GM12878 (cell line): ENCODE data around the gene SLC4A3. TPM values are rescaled to one million over a fixed set of nuclear protein-coding genes. Genes with fewer than 3 reads are reported as not detected.

Source experiments
- ATAC-seq: fragments of 200-7000 bp; cut with Tn5 transposase; 3 replicates; pipeline ENCODE4 v1.9.1; 2020; ENCODE audit warnings: mild to moderate bottlenecking, moderate library complexity
- BruUV-seq: library from RNA; stranded (reverse); fragments of 400-500 nt; replicated peaks from 2 replicates; lab custom pipeline; 2021; lab: Mats Ljungman, UMichigan
- CTCF ChIA-PET: fragments of 300-600 bp; sonication (Branson Sonifier 250); formaldehyde crosslinking; extraction: SDS; loops from one replicate; lab custom pipeline; 2021; ENCODE audit warnings: inconsistent platforms; lab: Yijun Ruan, JAX
- POLR2A ChIA-PET: fragments of 350-600 bp; formaldehyde crosslinking; extraction: SDS; loops from one replicate; lab custom pipeline; 2021; ENCODE audit warnings: inconsistent platforms; lab: Charles Lee
- RAD21 ChIA-PET: fragments of 300-600 bp; sonication (Branson Sonifier 250); formaldehyde crosslinking; loops from one replicate; lab custom pipeline; 2023; ENCODE audit warnings: antibody characterized with exemption; ENCODE audit not compliant: unreplicated experiment; lab: Charles Lee
- SMC1A ChIA-PET: fragments of 300-600 bp; sonication (Branson Sonifier 250); formaldehyde crosslinking; loops from one replicate; lab custom pipeline; 2023; ENCODE audit not compliant: unreplicated experiment, uncharacterized antibody; lab: Charles Lee
- DNase-seq: peaks from one replicate; pipeline ENCODE4 v3.0.0-alpha.2; 2011; ENCODE audit warnings: low read depth, low spot score
- FAIRE-seq: peaks from 3 replicates; lab custom pipeline; 2011; peaks lifted over from hg19 to GRCh38; lab: Jason Lieb, UNC
- H2AFZ ChIP-seq: 2 replicates; pipeline ENCODE4 v1.6.0; 2011; ENCODE audit warnings: low read depth, low read length, control low read depth; ENCODE audit not compliant: control insufficient read depth
- H3K27ac ChIP-seq: 2 replicates; pipeline ENCODE4 v1.5.1; 2011; ENCODE audit warnings: control low read depth; ENCODE audit not compliant: control insufficient read depth, insufficient read depth
- H3K27me3 ChIP-seq, 2 experiments: replicated peaks in 1 of 2; 2 replicates each; pipeline versions ENCODE4 v1.6.0 to v1.6.1; 2011; ENCODE audit warnings: low read length in 1 of 2; ENCODE audit not compliant: control insufficient read depth in 2 of 2, insufficient read depth in 2 of 2
- H3K36me3 ChIP-seq, 2 experiments: 2 replicates each; pipeline ENCODE4 v1.5.1; 2011; ENCODE audit warnings: low read length in 1 of 2; ENCODE audit not compliant: control insufficient read depth in 2 of 2, insufficient read depth in 2 of 2
- H3K4me1 ChIP-seq: 2 replicates; pipeline ENCODE4 v1.6.1; 2011; ENCODE audit warnings: mild to moderate bottlenecking, low read length, moderate library complexity, mixed read lengths; ENCODE audit not compliant: control insufficient read depth, insufficient read depth
- H3K4me2 ChIP-seq: 2 replicates; pipeline ENCODE4 v1.6.0; 2011; ENCODE audit warnings: control low read depth; ENCODE audit not compliant: control insufficient read depth, insufficient read depth
- H3K4me3 ChIP-seq: fragments of 200-600 bp; sonication (generic); 2 replicates; pipeline ENCODE4 v1.5.1; 2016
- H3K79me2 ChIP-seq: 2 replicates; pipeline ENCODE4 v1.6.0; 2011; ENCODE audit warnings: low read length; ENCODE audit not compliant: control insufficient read depth, insufficient read depth
- H3K9ac ChIP-seq: 2 replicates; pipeline ENCODE4 v1.8.0; 2011; ENCODE audit warnings: low read length, control low read depth, mixed read lengths; ENCODE audit not compliant: control insufficient read depth, insufficient read depth
- H3K9me3 ChIP-seq: replicated peaks from 3 replicates; pipeline ENCODE4 v1.5.1; 2011; ENCODE audit warnings: mild to moderate bottlenecking, low read length; ENCODE audit not compliant: control insufficient read depth, insufficient read depth
- H4K20me1 ChIP-seq: 2 replicates; pipeline ENCODE4 v1.6.0; 2011; ENCODE audit not compliant: control insufficient read depth, insufficient read depth
- GABPA ChIP-seq: IDR thresholded peaks from 2 replicates; pipeline ENCODE4 v1.6.1; 2014; ENCODE audit warnings: antibody characterized with exemption, low read depth, mild to moderate bottlenecking, inconsistent platforms
- HCFC1 ChIP-seq: fragments of 150-350 bp; IDR thresholded peaks from 2 replicates; pipeline ENCODE4 v1.6.1; 2014; ENCODE audit warnings: low read length
- KDM1A ChIP-seq: fragments of 200-600 bp; sonication (generic); IDR thresholded peaks from 2 replicates; pipeline ENCODE4 v1.6.1; 2016; ENCODE audit warnings: borderline replicate concordance
- KLF5 ChIP-seq: fragments of 450-650 bp; IDR thresholded peaks from 2 replicates; pipeline ENCODE4 v1.6.1; 2014; ENCODE audit warnings: mild to moderate bottlenecking; ENCODE audit not compliant: partially characterized antibody
- MEF2B ChIP-seq: fragments of 450-650 bp; IDR thresholded peaks from 2 replicates; pipeline ENCODE4 v1.6.1; 2018; ENCODE audit warnings: mild to moderate bottlenecking, moderate library complexity; ENCODE audit not compliant: partially characterized antibody, poor library complexity, severe bottlenecking
- RCOR1 ChIP-seq: conservative IDR thresholded peaks from 2 replicates; pipeline ENCODE4 v1.6.1; 2012; ENCODE audit warnings: low read depth, low read length, improper control_type of control experiment
- RELA ChIP-seq: fragments of 450-650 bp; IDR thresholded peaks from 2 replicates; pipeline ENCODE4 v1.8.0; 2014; ENCODE audit warnings: borderline replicate concordance; ENCODE audit not compliant: partially characterized antibody
- SIX5 ChIP-seq: IDR thresholded peaks from 2 replicates; pipeline ENCODE4 v1.6.1; 2011; ENCODE audit warnings: mild to moderate bottlenecking, low read depth, low read length, moderate library complexity; ENCODE audit not compliant: severe bottlenecking
- SMC3 ChIP-seq: IDR thresholded peaks from 2 replicates; pipeline ENCODE4 v1.6.1; 2011; ENCODE audit warnings: low read length, improper control_type of control experiment, borderline replicate concordance
- SRF ChIP-seq, 2 experiments: IDR thresholded peaks; 2 replicates each; pipeline ENCODE4 v1.6.1; 2011; ENCODE audit warnings: low read depth in 2 of 2, low read length in 2 of 2, mild to moderate bottlenecking in 1 of 2, moderate library complexity in 1 of 2
- SUPT20H ChIP-seq: IDR thresholded peaks from 2 replicates; pipeline ENCODE4 v1.6.1; 2011; ENCODE audit warnings: low read depth, mild to moderate bottlenecking, low read length, moderate library complexity, borderline replicate concordance; ENCODE audit not compliant: control insufficient read depth
- TARDBP ChIP-seq: IDR thresholded peaks from 2 replicates; pipeline ENCODE4 v1.6.1; 2016; ENCODE audit warnings: borderline replicate concordance
- ZNF24 ChIP-seq: fragments of 450-650 bp; IDR thresholded peaks from 2 replicates; pipeline ENCODE4 v1.6.1; 2017; ENCODE audit warnings: antibody characterized with exemption, mild to moderate bottlenecking
- ZNF384 ChIP-seq: IDR thresholded peaks from 2 replicates; pipeline ENCODE4 v1.6.1; 2012; ENCODE audit warnings: low read depth, mild to moderate bottlenecking, low read length, improper control_type of control experiment, borderline replicate concordance
- WGBS: methylation state at CpG from one replicate; pipeline ENCODE4 v1.1.6; 2016; ENCODE audit warnings: low lambda C conversion rate; ENCODE audit not compliant: insufficient replicate concordance, insufficient coverage; ENCODE audit errors: missing lambda C conversion rate; 5-methylcytosine and 5-hydroxymethylcytosine counted together
- in situ Hi-C: fragments of 300-500 bp; cut with MboI; formaldehyde crosslinking; loops from 9 replicates; pipeline ENCODE4 v1.14.3; 2018; ENCODE audit warnings: mixed read lengths
- intact Hi-C: fragments of 100-400 bp; cut with micrococcal nuclease; formaldehyde crosslinking; loops from one replicate; pipeline ENCODE4 v1.14.2; 2022; ENCODE audit not compliant: unreplicated experiment
- polyA plus RNA-seq, 11 experiments: library from polyadenylated mRNA; depleted of rRNA in 4 of 11; unstranded in 6 of 11; stranded (reverse) in 5 of 11; fragments of >200 nt; fragmentation: Nextera tagmentation in 4 of 11; fragmentation: Illumina TruSeq in 1 of 11; extraction: Ambion mirVana in 4 of 11; extraction: Trizol in 1 of 11; gene quantifications; 1 replicate in 1 of 11; 2 replicates in 10 of 11; pipeline versions ENCODE4 v1.2.1 to v1.2.3, GENCODE V29; 2011 to 2016; ENCODE audit warnings: inconsistent platforms in 2 of 11, missing spikeins in 2 of 11, low read depth in 1 of 11
- total RNA-seq, 4 experiments: library from RNA; depleted of rRNA in 3 of 4; stranded (reverse); fragments of >200 nt in 3 of 4; fragmentation: Illumina TruSeq in 1 of 4; extraction: Trizol in 1 of 4; gene quantifications; 2 replicates each; pipeline versions ENCODE4 v1.2.1 to v1.2.3, GENCODE V29; 2013 to 2021
- TF ChIP-seq, protein P1 (sequence below): IDR thresholded peaks from 2 replicates; pipeline ENCODE4 v1.6.1; 2011; ENCODE audit warnings: borderline replicate concordance, low read depth, mild to moderate bottlenecking, moderate library complexity, mixed read lengths, low read length; ENCODE audit not compliant: insufficient read depth; ENCODE audit errors: extremely low read length
- TF ChIP-seq, protein P2 (sequence below): fragments of 450-650 bp; IDR thresholded peaks from 2 replicates; pipeline ENCODE4 v1.6.1; 2016; ENCODE audit warnings: mild to moderate bottlenecking
- TF ChIP-seq, protein P3 (sequence below): fragments of 150-350 bp; IDR thresholded peaks from 2 replicates; pipeline ENCODE4 v1.6.1; 2014; ENCODE audit warnings: mild to moderate bottlenecking, low read depth, low read length
- TF ChIP-seq, protein P4 (sequence below): IDR thresholded peaks from 2 replicates; pipeline ENCODE4 v1.6.1; 2012; ENCODE audit warnings: low read length, inconsistent platforms

SLC4A3 gene
- total and polyA plus RNA-seq, 10 of the 15 experiments (the other 5 are each of a cell fraction or from before 2014, with no cell fraction given): 0.05 to 0.08 TPM; not detected in 8

DNA sequence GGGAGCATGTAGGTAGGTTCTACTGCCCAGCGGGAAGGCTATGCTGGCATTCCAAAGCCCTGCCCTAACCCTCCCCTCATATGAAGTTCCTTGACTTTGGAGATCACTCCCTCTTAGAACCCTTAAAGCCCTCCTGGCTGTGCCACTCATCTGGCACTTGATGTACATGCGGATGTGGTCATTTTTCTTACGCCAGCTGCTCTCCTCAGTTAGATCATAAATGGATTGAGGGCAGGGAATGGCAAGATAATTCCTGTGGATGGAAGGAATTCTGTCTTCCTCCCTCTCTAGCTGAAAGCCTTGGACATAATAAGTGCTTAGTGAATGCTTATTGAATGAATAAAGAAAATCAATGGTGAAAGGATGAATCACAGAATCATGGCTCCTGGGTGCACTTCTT, 51.6 kb downstream of the SLC4A3 start (continued):
- TF ChIP-seq, protein P1, sequence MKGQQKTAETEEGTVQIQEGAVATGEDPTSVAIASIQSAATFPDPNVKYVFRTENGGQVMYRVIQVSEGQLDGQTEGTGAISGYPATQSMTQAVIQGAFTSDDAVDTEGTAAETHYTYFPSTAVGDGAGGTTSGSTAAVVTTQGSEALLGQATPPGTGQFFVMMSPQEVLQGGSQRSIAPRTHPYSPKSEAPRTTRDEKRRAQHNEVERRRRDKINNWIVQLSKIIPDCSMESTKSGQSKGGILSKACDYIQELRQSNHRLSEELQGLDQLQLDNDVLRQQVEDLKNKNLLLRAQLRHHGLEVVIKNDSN: no peak
- TF ChIP-seq ZNF24 (no peak), SIX5 (no peak), KDM1A (no peak), TARDBP (no peak), RCOR1 (no peak)
- TF ChIP-seq, protein P2, sequence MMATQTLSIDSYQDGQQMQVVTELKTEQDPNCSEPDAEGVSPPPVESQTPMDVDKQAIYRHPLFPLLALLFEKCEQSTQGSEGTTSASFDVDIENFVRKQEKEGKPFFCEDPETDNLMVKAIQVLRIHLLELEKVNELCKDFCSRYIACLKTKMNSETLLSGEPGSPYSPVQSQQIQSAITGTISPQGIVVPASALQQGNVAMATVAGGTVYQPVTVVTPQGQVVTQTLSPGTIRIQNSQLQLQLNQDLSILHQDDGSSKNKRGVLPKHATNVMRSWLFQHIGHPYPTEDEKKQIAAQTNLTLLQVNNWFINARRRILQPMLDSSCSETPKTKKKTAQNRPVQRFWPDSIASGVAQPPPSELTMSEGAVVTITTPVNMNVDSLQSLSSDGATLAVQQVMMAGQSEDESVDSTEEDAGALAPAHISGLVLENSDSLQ: no peak

DNA sequence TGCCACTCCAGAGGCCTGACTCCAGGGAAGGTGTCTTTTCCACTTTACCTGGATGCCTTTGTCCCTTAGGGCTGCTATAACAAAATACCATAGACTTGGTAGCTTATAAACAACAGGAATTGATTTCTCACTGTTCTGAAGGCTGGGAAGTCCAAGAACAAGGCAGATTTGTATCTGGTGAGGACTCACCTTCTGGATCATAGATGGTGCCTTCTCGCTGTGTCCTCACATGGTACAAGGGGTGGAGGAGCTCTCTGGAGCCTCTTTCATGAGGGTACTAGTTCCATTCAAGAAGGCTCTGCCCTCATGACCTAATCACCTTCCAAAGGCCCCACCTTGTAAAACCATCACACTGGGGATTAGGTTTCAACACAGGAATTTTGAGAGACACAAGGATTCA, 52.1 kb downstream of the SLC4A3 start:
- ChIA-PET POLR2A (no interaction called here), CTCF (interaction anchor here (1.8 to 2.4 kb wide), 2 partner anchors 9 to 10 kb away, joined by 5 to 8 read pairs; no protein-coding TSS in a partner anchor), SMC1A (interaction anchor here (0.7 to 1.6 kb wide), 3 partner anchors 10 to 203 kb away, joined by 3 to 4 read pairs (median 3); partner anchors contain the start of gene GMPPA), RAD21 (no interaction called here)
- Histone ChIP-seq H3K4me2 (no peak overlapping the region), H3K27ac (no peak overlapping the region), H4K20me1 (no peaks in the 10 kb centered on the region), H3K4me1 (no peaks in the 10 kb centered on the region; the same call in 1 of the 2 replicates), H3K9me3 (peaks cover 3% of the 10 kb centered on the region; the same call in 1 of the 3 replicates), H3K36me3 (no peaks in the 10 kb centered on the region), H3K4me3 (no peak overlapping the region), H3K27me3 (no peaks in the 10 kb centered on the region; a peak in 1 of 4 replicates), H3K79me2 (no peaks in the 10 kb centered on the region), H3K9ac (no peak overlapping the region), H2AFZ (no peak overlapping the region)
- FAIRE-seq: no peak
- in situ Hi-C loops (no loop called here), intact Hi-C loops (no loop called here)
- WGBS: 79% methylated on average over 1 of the region's 1 CpG
- no peak for TF ChIP-seq SUPT20H
- TF ChIP-seq MEF2B: no peak
- TF ChIP-seq SIX5: no peak
- TF ChIP-seq, protein P3, sequence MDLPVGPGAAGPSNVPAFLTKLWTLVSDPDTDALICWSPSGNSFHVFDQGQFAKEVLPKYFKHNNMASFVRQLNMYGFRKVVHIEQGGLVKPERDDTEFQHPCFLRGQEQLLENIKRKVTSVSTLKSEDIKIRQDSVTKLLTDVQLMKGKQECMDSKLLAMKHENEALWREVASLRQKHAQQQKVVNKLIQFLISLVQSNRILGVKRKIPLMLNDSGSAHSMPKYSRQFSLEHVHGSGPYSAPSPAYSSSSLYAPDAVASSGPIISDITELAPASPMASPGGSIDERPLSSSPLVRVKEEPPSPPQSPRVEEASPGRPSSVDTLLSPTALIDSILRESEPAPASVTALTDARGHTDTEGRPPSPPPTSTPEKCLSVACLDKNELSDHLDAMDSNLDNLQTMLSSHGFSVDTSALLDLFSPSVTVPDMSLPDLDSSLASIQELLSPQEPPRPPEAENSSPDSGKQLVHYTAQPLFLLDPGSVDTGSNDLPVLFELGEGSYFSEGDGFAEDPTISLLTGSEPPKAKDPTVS: no peak
- TF ChIP-seq KLF5: no peak
- TF ChIP-seq HCFC1: no peak
- no peak for TF ChIP-seq SMC3
- no peak for TF ChIP-seq SRF (IDR thresholded peaks at IDR 0.05; ENCODE audit: low read depth in 2 of 2, low read length in 2 of 2)
- TF ChIP-seq, protein P4, sequence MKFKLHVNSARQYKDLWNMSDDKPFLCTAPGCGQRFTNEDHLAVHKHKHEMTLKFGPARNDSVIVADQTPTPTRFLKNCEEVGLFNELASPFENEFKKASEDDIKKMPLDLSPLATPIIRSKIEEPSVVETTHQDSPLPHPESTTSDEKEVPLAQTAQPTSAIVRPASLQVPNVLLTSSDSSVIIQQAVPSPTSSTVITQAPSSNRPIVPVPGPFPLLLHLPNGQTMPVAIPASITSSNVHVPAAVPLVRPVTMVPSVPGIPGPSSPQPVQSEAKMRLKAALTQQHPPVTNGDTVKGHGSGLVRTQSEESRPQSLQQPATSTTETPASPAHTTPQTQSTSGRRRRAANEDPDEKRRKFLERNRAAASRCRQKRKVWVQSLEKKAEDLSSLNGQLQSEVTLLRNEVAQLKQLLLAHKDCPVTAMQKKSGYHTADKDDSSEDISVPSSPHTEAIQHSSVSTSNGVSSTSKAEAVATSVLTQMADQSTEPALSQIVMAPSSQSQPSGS: no peak
- TF ChIP-seq ZNF384: no peak
- TF ChIP-seq RELA: no peak
- TF ChIP-seq GABPA: no peak
- BruUV-seq: no TSS peak
- no peak for DNase-seq
- no peak for ATAC-seq
